Measurements from ENCODE around the gene CHI3L1. TPM values are rescaled to one million over a fixed set of nuclear protein-coding genes. Genes with fewer than 3 reads are reported as not detected.

Gene CHI3L1
- total RNA-seq, 1 donor from 2014 or later: not detected

DNA sequence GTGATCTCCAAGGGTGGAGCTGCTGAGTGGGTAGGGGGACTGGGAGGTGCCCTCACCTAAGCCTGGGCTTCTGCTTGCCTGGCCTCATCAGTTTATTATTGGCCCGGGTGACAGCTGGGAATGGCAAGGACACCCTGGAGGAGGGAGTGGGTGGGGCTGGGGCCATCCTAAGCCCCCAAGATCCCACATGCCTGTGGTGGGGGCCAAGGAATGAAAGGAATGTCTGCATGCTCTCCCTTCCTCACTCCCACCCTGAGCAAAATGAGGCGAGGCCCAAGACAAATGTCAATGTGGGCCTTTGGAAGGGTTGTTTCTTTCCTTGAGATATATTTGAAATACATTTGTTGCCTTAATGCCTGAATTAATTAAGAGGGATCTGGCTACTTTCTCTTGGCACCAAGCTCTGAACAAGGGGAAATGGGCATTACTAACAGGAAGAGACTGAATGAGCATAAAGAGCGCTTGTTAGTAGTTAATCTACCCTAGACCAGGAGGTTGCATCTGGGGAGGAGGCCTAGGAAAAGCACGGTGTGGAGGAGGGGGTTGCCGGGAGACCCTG is 19.7 kb upstream of the CHI3L1 start:
- intact Hi-C loops (cut with micrococcal nuclease): no loop called here

DNA sequence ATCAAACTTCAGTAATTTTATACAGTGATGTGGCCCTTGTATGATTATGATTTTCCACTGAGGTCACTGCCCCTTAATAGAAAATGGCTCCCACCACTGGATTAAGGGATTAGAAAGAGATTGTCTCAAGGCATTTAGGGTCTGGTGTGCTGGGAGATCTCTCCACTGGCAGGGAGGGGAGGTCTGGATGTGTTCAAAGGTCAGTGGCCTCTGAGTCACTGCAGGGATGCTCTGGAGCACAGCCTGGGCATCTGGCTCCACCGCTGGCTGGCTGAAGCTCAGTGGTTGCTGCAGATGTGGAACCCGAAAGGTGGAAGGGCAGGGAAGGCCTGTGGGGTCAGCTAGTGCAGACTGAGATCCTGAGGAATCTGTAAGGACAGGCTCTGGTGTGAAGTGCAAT is 18.3 kb upstream of the CHI3L1 start:
- intact Hi-C loops (cut with micrococcal nuclease): no loop called here

DNA sequence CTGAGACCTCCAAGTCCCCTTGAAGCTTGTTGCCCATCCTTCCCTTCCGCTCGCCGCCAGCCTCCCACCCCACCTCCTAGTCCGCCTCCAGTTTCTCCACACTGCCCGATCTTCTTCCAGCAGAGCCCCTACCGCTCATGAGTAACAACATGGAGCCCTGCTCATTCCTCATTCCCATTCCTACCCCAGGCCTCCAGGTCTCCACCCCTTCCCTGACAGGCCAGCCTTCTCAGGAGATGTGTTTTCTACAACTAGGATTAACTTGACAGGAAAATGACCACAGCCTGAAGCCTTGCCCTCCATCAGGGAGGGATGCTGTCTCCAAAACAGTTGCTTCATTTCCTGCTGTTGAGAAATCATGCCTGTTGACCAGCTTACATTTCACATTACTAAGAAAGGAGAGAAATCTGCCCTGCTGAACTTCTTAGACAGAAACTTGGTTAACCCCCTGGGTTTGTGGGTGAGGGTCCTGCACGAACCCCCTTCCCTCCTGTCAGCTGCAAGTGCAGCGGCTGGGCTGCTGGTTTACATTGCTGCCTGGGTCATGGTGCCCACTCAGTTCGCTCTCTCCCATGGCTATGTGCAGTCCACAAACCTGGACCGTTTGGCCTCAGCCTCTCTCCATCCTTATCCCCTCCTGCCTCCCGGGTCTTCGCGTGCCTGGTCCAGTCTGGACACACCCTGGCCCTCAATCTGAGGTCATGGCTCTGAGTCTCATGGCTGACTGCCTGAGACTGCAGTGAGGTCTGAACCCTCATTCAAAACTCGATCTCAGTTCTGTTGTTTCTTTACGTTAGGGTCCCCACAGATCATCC is 16.1 kb upstream of the CHI3L1 start:
- intact Hi-C loops (cut with micrococcal nuclease): no loop called here

DNA sequence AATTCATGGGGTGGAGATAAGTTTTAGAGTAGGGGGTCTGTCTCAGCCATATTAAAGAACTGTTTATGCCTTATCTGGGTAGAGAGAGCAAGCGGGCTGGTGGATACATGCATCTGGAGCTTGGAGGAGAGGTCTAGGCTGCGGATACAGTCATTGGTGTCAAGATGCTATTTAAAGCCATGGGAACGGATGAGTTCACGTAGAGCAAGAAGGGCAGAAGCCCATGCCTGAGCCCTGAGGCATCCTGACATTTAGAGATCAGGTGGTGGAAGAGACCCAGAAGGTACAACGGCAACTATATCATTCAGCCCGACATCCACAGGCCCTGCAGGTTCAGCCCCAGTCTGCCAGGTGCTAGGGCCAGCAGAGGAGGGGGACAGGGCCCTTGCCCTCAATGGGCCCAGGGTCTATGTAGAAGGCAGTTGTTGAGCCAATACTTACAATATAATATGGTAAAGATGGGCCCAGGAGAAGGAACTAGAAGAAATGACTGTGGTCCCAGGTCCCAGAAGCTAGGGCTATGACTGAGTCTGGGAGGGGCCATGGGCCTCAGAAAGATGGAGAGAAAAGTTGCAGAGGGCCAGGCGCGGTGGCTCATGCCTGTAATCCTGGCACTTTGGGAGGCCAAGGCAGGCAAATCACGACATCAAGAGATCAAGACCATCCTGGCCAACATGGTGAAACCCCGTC is 15.2 kb upstream of the CHI3L1 start:
- intact Hi-C loops (cut with micrococcal nuclease): no loop called here

DNA sequence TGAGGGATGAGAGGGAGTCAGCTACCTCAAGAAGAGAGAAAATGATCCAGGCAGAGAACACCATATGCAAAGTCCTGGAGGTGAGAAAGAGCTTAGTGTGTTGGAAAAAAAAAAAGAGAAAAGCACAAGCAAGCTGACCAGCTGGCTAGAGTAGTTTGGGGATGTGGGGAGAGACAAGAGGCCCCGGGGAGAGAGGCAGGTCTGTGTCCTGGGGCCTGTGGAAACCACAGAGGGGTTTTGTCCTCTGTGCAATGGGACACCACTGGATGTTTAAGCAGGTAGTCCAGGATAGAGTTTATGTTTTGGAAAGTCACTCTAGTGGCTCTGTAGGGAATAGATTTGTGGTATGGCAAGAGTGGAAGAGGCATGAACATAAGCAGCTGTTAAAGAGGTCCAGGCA is 14.4 kb upstream of the CHI3L1 start:
- intact Hi-C loops (cut with micrococcal nuclease): no loop called here

DNA sequence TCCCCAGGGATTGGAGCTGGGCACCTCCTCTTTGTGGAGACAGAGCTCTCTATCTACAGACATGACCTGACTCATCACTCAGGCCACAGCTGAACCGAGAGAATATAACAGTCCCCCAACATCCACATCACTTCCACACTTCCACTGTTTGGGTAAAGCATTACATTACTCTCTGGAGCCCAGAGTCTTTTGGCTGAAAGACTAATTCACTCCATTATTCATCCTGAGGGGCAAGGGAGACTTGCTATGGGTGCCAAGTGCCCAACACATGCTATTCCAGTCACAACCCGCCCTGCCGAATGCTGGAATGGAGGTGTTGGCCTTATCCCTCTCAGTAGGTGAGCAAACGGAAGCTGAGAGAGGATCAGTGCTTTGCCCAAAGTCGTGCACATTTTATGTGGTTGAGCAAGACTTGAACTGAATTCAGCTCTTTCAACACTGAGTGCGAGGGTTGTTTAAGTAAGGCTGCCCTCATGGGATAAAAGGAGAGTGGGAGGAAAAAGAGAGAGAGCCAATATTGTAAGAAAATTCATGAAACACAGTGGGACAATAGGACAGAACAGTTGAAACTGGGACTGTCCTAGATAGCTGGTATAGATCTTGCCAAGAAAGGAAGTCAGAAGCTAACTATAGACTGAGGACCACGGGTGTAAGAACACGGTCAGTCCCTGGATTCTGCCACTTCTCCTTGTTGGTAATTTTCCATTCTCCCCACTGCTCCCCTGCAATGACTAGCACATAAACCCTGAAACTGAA is 13.5 kb upstream of the CHI3L1 start:
- intact Hi-C loops (cut with micrococcal nuclease): loop anchor here (5.0 kb wide), 1 partner anchor 152 kb away; the partner anchor contains the start of gene FMOD

DNA sequence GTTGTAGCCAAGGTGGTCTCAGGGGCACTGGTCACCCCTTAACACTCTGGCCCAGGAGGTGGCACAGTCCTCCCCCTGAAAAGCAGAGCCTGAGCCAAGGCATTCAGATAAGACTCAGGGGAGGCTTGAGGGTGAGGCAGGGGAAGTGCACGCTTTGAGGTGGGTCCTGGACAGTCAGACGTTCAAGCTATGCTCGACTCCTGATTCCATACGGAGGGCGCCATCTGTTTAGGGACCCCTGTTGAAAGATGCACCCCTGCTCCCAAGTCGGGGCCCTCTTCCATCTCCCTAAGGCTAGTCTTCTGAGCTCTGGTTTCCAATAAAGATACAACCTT is 12.9 kb upstream of the CHI3L1 start:
- intact Hi-C loops (cut with micrococcal nuclease): loop anchor here (5.0 kb wide), 1 partner anchor 153 kb away; the partner anchor contains the start of gene FMOD

DNA sequence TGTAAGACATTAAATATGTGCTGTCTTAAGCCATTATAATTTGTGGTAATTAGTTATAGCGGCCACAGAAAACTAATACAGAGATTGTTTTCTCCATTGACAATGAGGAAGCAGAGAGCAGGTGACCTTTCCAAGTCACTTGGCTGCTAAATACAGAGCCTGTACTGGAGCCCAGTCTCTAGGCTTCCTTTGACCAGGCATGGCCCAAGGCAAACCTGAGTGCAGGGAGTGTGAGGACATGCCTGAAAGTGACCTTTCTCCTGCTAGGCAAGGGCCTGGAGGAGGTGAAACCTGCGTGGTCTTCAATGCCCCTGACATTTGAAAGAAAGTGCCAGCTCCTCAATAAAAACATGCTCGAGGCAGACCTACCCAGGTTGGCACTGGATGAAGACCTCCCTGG is 12.5 kb upstream of the CHI3L1 start:
- intact Hi-C loops (cut with micrococcal nuclease): loop anchor here (5.0 kb wide), 1 partner anchor 153 kb away; the partner anchor contains the start of gene FMOD

DNA sequence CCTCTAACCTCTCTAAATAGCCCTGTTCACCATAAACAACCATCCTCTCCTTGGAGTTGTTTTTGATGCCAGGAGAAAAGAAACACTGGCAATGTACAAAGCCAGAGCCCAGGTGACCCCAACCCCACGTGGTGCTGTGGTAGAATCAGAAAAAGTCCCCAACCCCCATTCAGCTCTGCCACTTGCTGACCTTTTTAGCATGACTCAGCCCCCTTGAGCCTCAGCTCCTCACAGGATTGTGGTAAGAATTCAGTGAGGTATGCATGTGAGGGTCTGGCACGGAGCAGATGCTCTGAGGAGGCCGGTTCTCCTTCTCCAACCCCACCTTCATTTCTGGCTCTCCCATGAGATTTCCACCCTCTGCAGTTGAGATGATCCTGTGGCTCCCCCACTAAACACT is 11.1 kb upstream of the CHI3L1 start:
- intact Hi-C loops (cut with micrococcal nuclease): loop anchor here (1.0 to 5.0 kb wide), 2 partner anchors 49 to 155 kb away; partner anchors contain the start of gene FMOD

DNA sequence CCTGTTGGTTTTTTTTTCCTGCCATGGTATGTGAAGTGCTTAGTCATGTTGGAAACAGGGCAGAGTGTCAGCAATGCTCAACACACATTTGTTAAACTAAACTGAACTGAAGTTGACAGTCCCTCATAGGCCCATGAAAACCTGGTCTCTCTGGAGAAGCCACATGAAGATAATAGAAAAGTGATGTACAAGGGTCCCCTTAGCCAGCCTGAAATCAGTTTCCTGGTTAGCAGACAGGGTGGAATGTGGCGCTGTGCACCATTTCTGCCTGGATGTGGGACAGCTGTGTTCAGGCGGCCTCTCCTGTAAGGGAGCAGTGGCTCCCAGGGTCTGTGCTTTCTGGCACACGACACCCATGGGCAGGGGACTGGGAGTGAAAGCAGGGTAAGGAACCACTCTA is 9.9 kb upstream of the CHI3L1 start:
- intact Hi-C loops (cut with micrococcal nuclease): loop anchor here (5.0 kb wide), 1 partner anchor 156 kb away; the partner anchor contains the start of gene FMOD

DNA sequence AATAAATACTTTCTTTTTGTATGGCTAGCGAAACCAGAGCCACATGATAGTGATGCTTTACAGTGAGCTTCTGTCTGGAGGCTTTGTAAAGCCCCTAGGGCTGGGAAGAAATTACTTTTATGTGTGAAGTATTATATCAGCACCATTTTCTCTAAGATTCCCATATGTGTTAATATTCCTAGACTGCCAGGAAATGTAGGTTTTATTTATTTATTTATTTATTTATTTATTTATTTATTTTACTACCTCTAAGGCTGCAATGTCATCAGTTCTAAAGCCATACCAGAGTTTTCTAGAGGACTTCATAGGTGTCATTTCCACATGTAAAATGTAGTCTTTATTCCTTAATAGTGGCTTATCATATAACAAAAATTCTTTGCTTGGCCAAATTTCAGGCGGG is 4.4 kb upstream of the CHI3L1 start:
- intact Hi-C loops (cut with micrococcal nuclease): no loop called here

DNA sequence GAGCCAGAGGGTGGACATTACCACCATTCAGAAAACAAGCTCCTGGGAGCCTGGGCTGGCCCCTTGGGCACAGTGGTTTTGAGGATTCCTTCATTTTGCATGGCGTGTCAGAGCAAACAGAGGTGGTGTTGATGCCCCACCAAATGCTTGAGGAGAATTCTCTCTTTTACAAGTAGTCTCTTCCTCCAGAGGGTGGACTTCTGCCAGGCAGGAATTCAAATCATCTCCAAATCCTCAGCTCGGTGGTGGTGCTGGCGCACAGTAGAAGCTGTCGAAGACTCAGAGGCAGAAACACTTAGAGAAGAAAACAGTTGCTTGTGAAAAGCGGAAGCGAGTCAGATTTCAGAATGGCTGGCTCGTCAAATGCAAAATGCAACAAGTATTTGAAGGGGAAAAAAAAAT is 3.4 kb upstream of the CHI3L1 start:
- intact Hi-C loops (cut with micrococcal nuclease): no loop called here

DNA sequence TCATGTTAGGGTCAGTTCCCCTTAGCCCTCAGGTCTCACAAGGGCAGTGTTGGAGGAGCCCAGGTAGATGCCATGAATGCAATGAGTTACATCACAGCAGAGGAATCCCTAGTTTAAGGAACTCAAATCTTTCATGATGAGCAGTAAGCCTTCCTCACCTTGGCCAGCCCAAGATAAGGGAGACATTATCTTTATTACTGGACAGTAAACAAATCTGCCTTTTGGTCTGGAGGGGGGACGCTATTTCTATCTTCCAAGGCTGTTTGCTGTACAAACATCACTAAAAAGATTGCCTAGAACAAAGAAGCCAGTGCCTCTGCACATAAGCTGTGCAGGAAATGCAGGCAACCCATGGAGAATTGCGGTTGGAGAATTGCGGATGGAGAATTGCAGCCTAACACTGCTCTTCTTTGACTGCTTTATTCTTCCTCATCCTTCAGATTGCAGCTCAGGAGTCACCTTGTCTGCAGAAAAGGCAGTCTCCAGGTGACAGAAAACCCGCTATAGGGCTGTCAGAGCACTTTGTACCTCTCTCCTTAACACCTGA is 2.3 kb upstream of the CHI3L1 start:
- intact Hi-C loops (cut with micrococcal nuclease): no loop called here

DNA sequence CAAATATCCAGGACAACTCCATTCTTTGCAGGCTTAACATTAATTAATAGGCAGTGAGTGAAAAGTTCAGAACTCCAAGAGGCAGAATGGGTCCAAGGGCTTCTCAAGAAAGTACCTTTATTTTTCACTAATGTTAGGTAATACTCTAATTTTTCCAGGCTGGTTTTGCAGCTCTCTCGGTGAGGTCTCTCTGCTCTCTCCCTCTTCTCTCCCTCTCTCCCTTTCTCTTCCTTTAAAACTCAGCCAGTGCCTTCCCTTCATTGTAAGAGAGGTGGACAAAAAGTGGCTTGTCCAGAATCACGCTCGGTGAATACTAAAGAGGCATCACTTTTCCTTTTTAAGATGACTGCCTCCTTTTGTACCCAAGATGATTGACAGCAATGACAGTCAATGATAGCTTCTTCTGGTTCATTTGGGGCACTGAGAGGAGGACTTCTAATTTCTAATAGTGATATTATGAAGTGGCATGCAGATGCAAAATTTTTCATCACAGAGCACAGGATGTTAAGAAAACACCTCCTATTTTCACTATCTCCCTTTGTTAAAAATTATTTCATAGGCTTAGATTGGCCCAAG is 1.3 kb upstream of the CHI3L1 start:
- intact Hi-C loops (cut with micrococcal nuclease): no loop called here

DNA sequence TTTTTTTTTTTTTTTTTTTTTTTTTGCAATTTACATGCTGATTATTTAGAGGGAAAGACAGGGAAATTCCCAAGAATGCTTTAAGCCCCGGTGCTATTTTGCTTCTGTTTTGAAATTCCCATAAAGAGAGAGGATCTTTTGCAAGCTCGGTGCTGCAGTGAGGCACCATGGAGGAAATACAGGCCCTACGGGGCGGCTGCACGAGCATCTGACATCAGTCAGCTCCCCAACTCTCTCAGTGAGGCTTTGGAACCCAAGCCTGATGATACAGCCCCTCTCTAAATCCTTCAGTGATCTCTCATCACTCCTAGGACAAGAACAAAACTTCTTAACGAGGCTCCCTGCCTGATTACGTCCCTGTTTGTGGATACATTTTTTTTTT is 791 bp upstream of the CHI3L1 start:
- intact Hi-C loops (cut with micrococcal nuclease): no loop called here

DNA sequence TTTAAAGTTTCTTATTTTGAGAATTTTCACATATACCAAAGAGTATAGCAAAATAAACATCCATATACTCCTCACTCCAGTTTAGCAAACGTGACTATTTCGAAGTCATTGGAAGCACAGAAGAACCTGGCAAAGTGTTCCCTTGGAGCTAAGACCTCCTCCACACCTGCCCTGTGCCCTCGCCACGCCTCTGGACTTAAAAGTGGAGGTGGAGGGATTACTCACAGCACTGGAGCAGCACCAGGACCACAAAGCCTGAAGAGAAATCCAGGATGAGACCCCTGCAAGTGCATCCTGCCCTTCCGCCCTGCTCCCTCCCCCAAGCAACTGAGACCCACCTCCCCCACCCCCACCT is 436 bp downstream of the CHI3L1 start:
- intact Hi-C loops (cut with micrococcal nuclease): no loop called here

DNA sequence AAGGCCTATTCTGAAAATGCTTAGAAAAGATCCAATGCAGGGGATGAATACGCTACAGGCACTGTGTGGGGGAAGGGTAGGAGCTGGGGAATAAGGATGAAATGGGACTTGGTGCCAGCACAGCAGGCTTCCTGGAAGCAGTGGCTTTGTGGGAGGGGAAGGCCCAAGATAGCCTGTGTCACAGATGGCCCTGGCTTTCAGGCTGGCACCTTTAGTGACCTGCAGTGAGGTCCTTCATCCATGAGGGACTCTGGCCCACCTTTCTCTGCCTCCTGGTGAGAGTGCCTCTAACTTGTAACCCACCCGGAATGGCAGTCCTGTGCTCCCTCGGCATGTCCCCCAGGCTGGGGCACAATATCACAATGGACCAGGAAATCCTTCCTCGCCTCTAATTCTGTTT is 919 bp downstream of the CHI3L1 start:
- intact Hi-C loops (cut with micrococcal nuclease): no loop called here

DNA sequence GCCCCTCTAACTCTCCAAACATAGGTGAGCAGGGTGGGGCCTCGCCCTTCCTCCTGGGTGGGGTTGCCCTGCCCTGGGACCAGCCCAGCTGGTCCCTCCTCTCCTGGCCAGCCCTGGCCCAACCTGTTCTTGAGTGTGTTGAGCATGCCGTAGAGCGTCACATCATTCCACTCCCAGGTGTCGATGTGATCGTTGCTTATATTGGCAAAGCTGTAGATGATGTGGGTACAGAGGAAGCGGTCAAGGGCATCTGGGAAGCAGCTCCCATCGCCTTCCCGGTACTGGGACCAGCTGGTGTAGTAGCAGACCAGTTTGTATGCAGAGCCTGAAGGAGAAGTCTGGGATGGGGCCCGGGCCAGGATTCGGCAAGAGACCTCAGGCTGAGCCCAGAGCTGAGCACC is 1.4 kb downstream of the CHI3L1 start:
- intact Hi-C loops (cut with micrococcal nuclease): no loop called here

DNA sequence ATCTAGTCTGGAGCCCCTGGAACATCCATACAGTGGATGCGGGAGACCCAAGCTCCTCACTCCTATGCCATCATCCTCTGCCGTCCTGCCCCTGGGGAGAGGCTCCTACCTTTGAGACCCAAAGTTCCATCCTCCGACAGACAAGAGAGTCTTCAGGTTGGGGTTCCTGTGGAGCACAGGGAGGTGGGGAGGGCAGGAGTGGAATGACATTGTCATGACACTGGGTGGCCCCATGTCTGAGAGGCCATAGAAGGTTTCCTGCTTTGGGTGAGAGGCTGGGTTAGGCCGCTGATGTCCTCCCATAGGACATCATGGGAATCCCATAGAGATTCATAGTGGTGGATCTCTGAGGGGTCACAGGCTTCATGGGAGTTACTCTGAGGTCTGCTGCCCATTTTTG is 2.0 kb downstream of the CHI3L1 start:
- intact Hi-C loops (cut with micrococcal nuclease): no loop called here

DNA sequence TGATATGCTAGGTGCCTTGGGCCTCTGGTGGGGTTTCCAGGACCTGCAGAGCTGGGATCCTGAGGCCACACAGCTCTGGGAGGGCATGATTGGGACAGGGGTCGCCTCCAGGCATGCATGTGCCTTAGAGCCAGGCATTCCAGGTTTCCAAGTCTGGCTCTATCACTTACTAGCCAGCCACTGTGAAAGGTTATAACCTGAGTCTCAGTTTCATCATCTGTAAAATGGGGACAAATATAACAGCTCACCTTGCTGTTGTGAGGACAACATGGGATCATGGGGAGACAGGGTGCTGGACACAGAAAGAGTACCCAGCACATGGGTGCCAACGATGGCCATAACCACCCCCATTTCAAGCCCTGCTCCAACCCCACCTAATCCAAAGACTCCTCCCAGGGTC is 2.7 kb downstream of the CHI3L1 start:
- intact Hi-C loops (cut with micrococcal nuclease): no loop called here

DNA sequence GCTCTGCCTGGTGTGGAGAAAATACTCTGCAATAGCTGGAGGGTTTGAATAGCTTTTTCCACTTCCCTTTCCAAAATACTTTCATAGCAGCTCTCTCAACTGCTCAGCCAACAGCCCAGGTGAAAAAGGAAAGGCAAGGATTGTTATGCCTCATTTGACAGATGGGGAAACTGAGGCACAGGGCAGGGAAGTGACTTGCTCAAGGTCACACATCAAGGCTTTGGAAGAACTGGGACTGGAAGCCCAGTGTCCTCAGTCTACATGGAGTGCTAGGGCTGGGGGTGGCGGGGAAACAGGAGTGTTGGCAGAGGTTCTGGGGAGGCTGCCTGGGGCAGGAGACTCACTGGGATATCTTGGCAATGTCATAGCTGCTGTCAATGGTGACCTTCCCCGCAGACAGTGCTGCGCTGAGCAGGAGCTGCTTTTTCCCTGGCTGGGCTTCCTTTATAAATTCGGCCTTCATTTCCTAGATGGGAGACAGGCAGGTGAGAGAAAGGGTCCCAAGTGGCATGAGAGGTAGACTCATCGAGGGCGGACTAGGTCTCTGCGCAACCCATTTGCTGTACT is 4.0 kb downstream of the CHI3L1 start:
- intact Hi-C loops (cut with micrococcal nuclease): no loop called here

All from T-helper 1 cell treated with Interleukin-12 subunit alpha and Interleukin-12 subunit beta and Interleukin-4 antibody, amounts not matched to agents 30 ng/mL and 1 ng/mL, for 36 hours (primary cell).